Measurements from ENCODE around the gene TXNDC11.

DNA sequence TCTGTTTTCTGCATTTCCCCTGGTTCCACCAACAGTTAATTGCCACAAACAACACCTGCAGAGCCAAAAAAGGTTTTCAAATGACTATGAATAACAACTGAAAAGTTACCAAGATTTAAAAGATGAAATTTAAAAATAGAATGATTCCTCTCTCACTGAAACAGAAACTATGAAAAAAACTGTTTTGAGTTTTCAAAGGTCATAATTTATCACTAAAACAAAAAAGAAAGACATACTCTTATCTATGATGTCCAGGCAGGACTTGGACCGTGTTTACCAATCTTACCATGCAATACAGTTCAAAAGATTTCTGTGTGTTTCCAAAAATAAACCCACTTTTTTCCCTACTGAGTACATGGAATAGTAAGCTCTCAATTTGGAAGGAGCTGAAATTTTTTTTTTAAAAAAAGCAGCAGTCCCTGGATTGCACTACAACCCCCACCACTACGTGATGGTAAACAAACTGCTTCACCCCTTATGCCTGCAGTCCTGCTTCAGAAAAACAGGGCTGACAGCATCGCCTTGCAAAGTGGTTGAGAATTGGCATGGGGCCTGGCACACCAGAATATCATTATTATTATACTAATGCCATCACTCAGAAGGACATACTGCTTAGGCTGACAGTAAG, 8.5 kb downstream of the TXNDC11 start:
- TF ChIP-seq POLR2A (IDR thresholded peaks at IDR 0.05) = no peak
- no peak for TF ChIP-seq CTCF (IDR thresholded peaks at IDR 0.05)

Measured in prostate gland (tissue), 2 donors.